KMS-11 (cell line): ENCODE data around the gene DENND1A.

ENCODE experiments used
- H2AFZ ChIP-seq: fragments of 200-600 bp; sonication (generic); 2 replicates; pipeline ENCODE4 v1.6.1; 2016; ENCODE audit warnings: antibody characterized with exemption, mixed run types, low read depth
- H3K27ac ChIP-seq: fragments of 200-600 bp; sonication (generic); 2 replicates; pipeline ENCODE4 v1.6.1; 2016; ENCODE audit warnings: mild to moderate bottlenecking, mixed run types
- H3K27me3 ChIP-seq: fragments of 200-600 bp; sonication (generic); 2 replicates; pipeline ENCODE4 v1.6.1; 2017; ENCODE audit warnings: mild to moderate bottlenecking, low read depth, mixed run types, moderate library complexity; ENCODE audit not compliant: insufficient read depth
- H3K36me3 ChIP-seq: fragments of 200-600 bp; sonication (generic); 2 replicates; pipeline ENCODE4 v1.6.1; 2017; ENCODE audit warnings: mild to moderate bottlenecking, mixed run types; ENCODE audit not compliant: insufficient read depth
- H3K4me1 ChIP-seq: fragments of 200-600 bp; sonication (generic); 2 replicates; pipeline ENCODE4 v1.6.1; 2016; ENCODE audit warnings: mild to moderate bottlenecking, low read depth, mixed run types; ENCODE audit not compliant: poor library complexity, severe bottlenecking
- H3K4me2 ChIP-seq: fragments of 200-600 bp; sonication (generic); 2 replicates; pipeline ENCODE4 v1.7.0; 2016; ENCODE audit warnings: mild to moderate bottlenecking, mixed run types
- H3K4me3 ChIP-seq: fragments of 200-600 bp; sonication (generic); IDR thresholded peaks from 2 replicates; pipeline ENCODE4 v1.6.1; 2017; ENCODE audit warnings: low read depth, low read length, mixed read lengths; ENCODE audit not compliant: insufficient read depth
- H3K79me2 ChIP-seq: fragments of 200-600 bp; sonication (generic); 2 replicates; pipeline ENCODE4 v1.6.1; 2016; ENCODE audit warnings: low read depth, mixed run types; ENCODE audit not compliant: insufficient read depth
- H3K9ac ChIP-seq: fragments of 200-600 bp; sonication (generic); 2 replicates; pipeline ENCODE4 v1.6.1; 2016; ENCODE audit warnings: mild to moderate bottlenecking, mixed run types
- H4K20me1 ChIP-seq: fragments of 200-600 bp; sonication (generic); 2 replicates; pipeline ENCODE4 v1.6.1; 2016; ENCODE audit warnings: mild to moderate bottlenecking, mixed run types; ENCODE audit not compliant: insufficient read depth
- TF ChIP-seq, protein P1 (sequence below): fragments of 200-600 bp; sonication (generic); conservative IDR thresholded peaks from 2 replicates; pipeline ENCODE4 v1.6.1; 2017; ENCODE audit warnings: low read depth, mild to moderate bottlenecking, antibody characterized with exemption, low read length, moderate library complexity, mixed read lengths

Gene DENND1A

DNA sequence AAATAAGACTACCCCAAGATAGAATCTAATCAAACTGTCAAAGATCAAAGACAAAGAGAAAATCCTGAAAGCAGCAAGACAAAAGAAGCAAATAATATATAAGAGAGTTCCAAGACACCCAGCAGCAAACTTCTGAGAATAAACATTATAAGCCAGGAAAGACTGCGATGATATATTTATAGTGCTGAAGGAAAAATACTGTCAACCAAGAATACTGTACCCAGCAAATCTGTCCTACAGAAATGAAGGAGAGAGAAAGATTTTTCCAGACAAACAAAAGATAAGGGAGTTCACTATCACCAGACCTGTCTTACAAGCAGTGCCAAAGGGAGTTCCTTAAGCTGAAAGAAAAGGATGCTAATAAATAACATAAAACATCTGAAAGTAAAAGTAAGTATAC, 227.4 kb downstream of the DENND1A start:
- Histone ChIP-seq H3K4me2 (no peak overlapping the region), H3K4me1 (peaks cover 13% of the 10 kb centered on the region), H3K9ac (no peak overlapping the region), H3K4me3 (no peak overlapping the region), H2AFZ (no peak overlapping the region), H3K27ac (no peak overlapping the region), H3K79me2 (no peaks in the 10 kb centered on the region), H4K20me1 (no peaks in the 10 kb centered on the region), H3K36me3 (no peaks in the 10 kb centered on the region), H3K27me3 (no peaks in the 10 kb centered on the region)
- TF ChIP-seq, protein P1, sequence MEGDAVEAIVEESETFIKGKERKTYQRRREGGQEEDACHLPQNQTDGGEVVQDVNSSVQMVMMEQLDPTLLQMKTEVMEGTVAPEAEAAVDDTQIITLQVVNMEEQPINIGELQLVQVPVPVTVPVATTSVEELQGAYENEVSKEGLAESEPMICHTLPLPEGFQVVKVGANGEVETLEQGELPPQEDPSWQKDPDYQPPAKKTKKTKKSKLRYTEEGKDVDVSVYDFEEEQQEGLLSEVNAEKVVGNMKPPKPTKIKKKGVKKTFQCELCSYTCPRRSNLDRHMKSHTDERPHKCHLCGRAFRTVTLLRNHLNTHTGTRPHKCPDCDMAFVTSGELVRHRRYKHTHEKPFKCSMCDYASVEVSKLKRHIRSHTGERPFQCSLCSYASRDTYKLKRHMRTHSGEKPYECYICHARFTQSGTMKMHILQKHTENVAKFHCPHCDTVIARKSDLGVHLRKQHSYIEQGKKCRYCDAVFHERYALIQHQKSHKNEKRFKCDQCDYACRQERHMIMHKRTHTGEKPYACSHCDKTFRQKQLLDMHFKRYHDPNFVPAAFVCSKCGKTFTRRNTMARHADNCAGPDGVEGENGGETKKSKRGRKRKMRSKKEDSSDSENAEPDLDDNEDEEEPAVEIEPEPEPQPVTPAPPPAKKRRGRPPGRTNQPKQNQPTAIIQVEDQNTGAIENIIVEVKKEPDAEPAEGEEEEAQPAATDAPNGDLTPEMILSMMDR = no peak

GRCh38 chr9:123697686-123698085, 232.2 kb downstream of the DENND1A start:
- Histone ChIP-seq H3K4me2 (peak overlapping the region; percentile 30; the same call in 1 of the 2 replicates), H3K9ac (no peak overlapping the region)
- TF ChIP-seq, protein P1 = no peak

DNA sequence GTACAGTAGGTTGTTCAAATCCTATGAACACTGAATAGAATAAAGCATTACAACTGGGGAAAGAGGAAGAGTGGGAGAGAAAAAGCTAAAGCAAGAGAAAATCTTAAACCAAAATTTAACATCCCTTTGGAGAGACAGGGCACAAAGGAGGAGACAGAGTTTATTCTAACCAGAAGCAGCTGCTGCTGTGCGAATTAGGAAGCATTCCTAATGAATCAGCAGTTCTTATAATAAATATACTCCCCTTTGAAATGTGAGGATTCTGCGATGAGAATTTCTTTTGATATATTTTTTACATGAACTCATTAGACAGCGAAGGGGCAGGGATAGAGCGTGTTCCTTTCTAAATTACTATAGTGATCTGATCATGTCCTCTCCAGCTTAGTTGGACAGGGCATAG, 233.4 kb downstream of the DENND1A start:
- H3K27ac ChIP-seq = no peak overlapping the region
- H3K27me3 ChIP-seq = no peaks in the 10 kb centered on the region
- no peaks in the 10 kb centered on the region for H3K79me2 ChIP-seq
- no peaks in the 10 kb centered on the region for H4K20me1 ChIP-seq
- no peaks in the 10 kb centered on the region for H3K36me3 ChIP-seq
- H3K9ac ChIP-seq = no peak overlapping the region
- H3K4me2 ChIP-seq = no peak overlapping the region
- TF ChIP-seq, protein P1 = no peak
- H3K4me1 ChIP-seq = peaks cover 17% of the 10 kb centered on the region
- no peak overlapping the region for H3K4me3 ChIP-seq
- no peak overlapping the region for H2AFZ ChIP-seq

More at GRCh38 chr9:123697686-123698085, 232.2 kb downstream of the DENND1A start:
- no peak overlapping the region for H2AFZ ChIP-seq
- no peaks in the 10 kb centered on the region for H4K20me1 ChIP-seq
- H3K27me3 ChIP-seq = no peaks in the 10 kb centered on the region
- peaks cover 17% of the 10 kb centered on the region for H3K4me1 ChIP-seq
- H3K36me3 ChIP-seq = no peaks in the 10 kb centered on the region
- H3K27ac ChIP-seq = no peak overlapping the region
- no peak overlapping the region for H3K4me3 ChIP-seq
- no peaks in the 10 kb centered on the region for H3K79me2 ChIP-seq

DNA sequence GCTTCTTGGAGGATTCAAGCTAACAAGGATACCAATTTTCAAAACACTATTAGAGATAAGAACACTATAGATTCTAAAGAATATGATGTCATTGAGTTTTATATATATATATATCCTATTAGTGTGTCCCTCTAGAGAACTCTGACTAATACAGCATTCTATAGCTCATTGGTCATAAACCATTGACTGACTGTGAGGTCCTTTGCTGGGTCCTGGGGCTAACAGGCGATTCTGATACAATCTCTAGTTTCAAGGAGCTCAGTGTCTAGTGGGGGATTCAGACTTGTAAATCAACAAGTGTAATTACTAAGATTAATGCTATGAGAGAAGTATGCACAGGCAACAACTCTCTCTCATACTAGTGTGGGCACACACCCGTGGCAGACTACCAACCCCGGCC, 234.5 kb downstream of the DENND1A start:
- H3K27me3 ChIP-seq = no peaks in the 10 kb centered on the region
- H3K27ac ChIP-seq = no peak overlapping the region
- no peaks in the 10 kb centered on the region for H3K36me3 ChIP-seq
- H4K20me1 ChIP-seq = no peaks in the 10 kb centered on the region
- H3K4me2 ChIP-seq = no peak overlapping the region
- no peak overlapping the region for H3K9ac ChIP-seq
- H2AFZ ChIP-seq = no peak overlapping the region
- H3K4me1 ChIP-seq = peaks cover 17% of the 10 kb centered on the region
- TF ChIP-seq, protein P1 = no peak
- no peaks in the 10 kb centered on the region for H3K79me2 ChIP-seq
- no peak overlapping the region for H3K4me3 ChIP-seq
